ENCODE results near the gene LCK.
A peak's percentile ranks its signal among the peaks of the same experiment; 100 is the strongest.

The LCK gene
- 378 reads per million, percentile 97 among the genes with 10 or more reads in this experiment for total RNA-seq

GRCh38 chr1:32250893-32251716, at the start of gene LCK:
TSS of gene LCK (plus strand) at chr1:32251265. CDS start at chr1:32274330, 23,065 bp downstream.
- DNase-seq, result peak; percentile 41

- DNase-seq, result no peak
These were observed 46.1 kb upstream of the LCK start for GRCh38 chr1:32204943-32205361.

- peak; percentile 81 for DNase-seq
These were observed 45.4 kb upstream of the LCK start, which contains the start of gene IQCC for GRCh38 chr1:32205401-32206370. TSS of gene IQCC (plus strand) at chr1:32205671. CDS start at chr1:32205682, 11 bp downstream.

- no peak for DNase-seq
These were observed 42.6 kb upstream of the LCK start for GRCh38 chr1:32208469-32208868.

GRCh38 chr1:32208891-32209328, 42.2 kb upstream of the LCK start, which contains the start of gene DCDC2B:
TSS of gene DCDC2B (plus strand) at chr1:32209089. CDS start at chr1:32209094, 5 bp downstream.
- no peak for DNase-seq

- DNase-seq, result peak; percentile 46
These were observed 35.2 kb upstream of the LCK start for GRCh38 chr1:32215629-32216480.

- no peak for DNase-seq
These were observed 34.5 kb upstream of the LCK start for GRCh38 chr1:32216566-32216965.

GRCh38 chr1:32219022-32219421, 32.0 kb upstream of the LCK start:
- DNase-seq, result no peak

- DNase-seq, result no peak
These were observed 30.1 kb upstream of the LCK start for GRCh38 chr1:32220746-32221580.

GRCh38 chr1:32221581-32221979, 29.5 kb upstream of the LCK start:
- no peak for DNase-seq

GRCh38 chr1:32221980-32222755, 28.9 kb upstream of the LCK start, which contains the start of the genes EIF3I and TMEM234:
TSS of gene EIF3I (plus strand) at chr1:32222407. CDS start at chr1:32222442, 35 bp downstream.
TSS of gene TMEM234 (minus strand) at chr1:32222353. CDS start at chr1:32222322, 31 bp downstream.
- peak; percentile 90 for DNase-seq

GRCh38 chr1:32223683-32224082, 27.4 kb upstream of the LCK start:
- DNase-seq, result no peak

- DNase-seq, result no peak
These were observed 26.8 kb upstream of the LCK start for GRCh38 chr1:32224285-32224684.

GRCh38 chr1:32228771-32229170, 22.3 kb upstream of the LCK start:
- DNase-seq, result no peak

GRCh38 chr1:32231843-32232432, 19.1 kb upstream of the LCK start:
- no peak for DNase-seq

GRCh38 chr1:32232558-32233304, 18.3 kb upstream of the LCK start:
- no peak for DNase-seq

GRCh38 chr1:32234792-32235191, 16.3 kb upstream of the LCK start:
- DNase-seq, result no peak

- no peak for DNase-seq
These were observed 11.7 kb upstream of the LCK start for GRCh38 chr1:32239337-32239736.

GRCh38 chr1:32239790-32240139, 11.3 kb upstream of the LCK start:
- DNase-seq, result no peak

All from effector CD4-positive, alpha-beta T cell (primary cell).